SU-DHL-6 (cell line): ENCODE results near the gene FRAT2.

Experiments used
- H2AFZ ChIP-seq: fragments of 200-600 bp; sonication (generic); 2 replicates; pipeline ENCODE4 v1.6.1; 2014; ENCODE audit warnings: low read depth, mild to moderate bottlenecking, moderate library complexity, mixed read lengths, antibody characterized with exemption, low read length; ENCODE audit not compliant: severe bottlenecking
- H3F3A ChIP-seq: fragments of 200-600 bp; shearing (Covaris generic); 2 replicates; pipeline ENCODE4 v1.6.0; 2016; ENCODE audit warnings: antibody characterized with exemption, mild to moderate bottlenecking; ENCODE audit not compliant: insufficient read depth
- H3K27ac ChIP-seq: fragments of 200-600 bp; sonication (generic); 2 replicates; pipeline ENCODE4 v1.5.1; 2016; ENCODE audit warnings: low read depth, mild to moderate bottlenecking, low read length, moderate library complexity, mixed read lengths
- H3K27me3 ChIP-seq: fragments of 200-600 bp; sonication (generic), shearing (Covaris generic); 2 replicates; pipeline ENCODE4 v1.6.0; 2014; ENCODE audit warnings: mild to moderate bottlenecking, low read length
- H3K36me3 ChIP-seq: fragments of 200-600 bp; sonication (generic); 2 replicates; pipeline ENCODE4 v1.6.1; 2014; ENCODE audit warnings: mild to moderate bottlenecking, low read length, mixed read lengths
- H3K4me2 ChIP-seq: fragments of 300-600, 200-600 bp; shearing (Covaris generic), sonication (generic); 2 replicates; pipeline ENCODE4 v1.6.0; 2014; ENCODE audit warnings: low read length, low read depth, mild to moderate bottlenecking; ENCODE audit not compliant: poor library complexity, severe bottlenecking
- H3K4me3 ChIP-seq: fragments of 200-600 bp; sonication (generic); 2 replicates; pipeline ENCODE4 v1.5.1; 2014; ENCODE audit warnings: antibody characterized with exemption, low read length, mild to moderate bottlenecking, mixed read lengths; ENCODE audit not compliant: insufficient read depth, poor library complexity, severe bottlenecking
- H3K79me2 ChIP-seq: fragments of 200-600 bp; sonication (generic); 2 replicates; pipeline ENCODE4 v1.6.1; 2014; ENCODE audit warnings: mild to moderate bottlenecking, low read length, moderate library complexity; ENCODE audit not compliant: insufficient read depth
- H3K9ac ChIP-seq: fragments of 200-600 bp; sonication (generic); 2 replicates; pipeline ENCODE4 v1.7.0; 2014; ENCODE audit warnings: mild to moderate bottlenecking, low read length
- H3K9me2 ChIP-seq: fragments of 200-600 bp; sonication (generic); replicated peaks from 2 replicates; pipeline ENCODE4 v1.6.1; 2014; ENCODE audit warnings: low read length; ENCODE audit not compliant: insufficient read depth
- H3K9me3 ChIP-seq: fragments of 200-600 bp; sonication (generic); 2 replicates; pipeline ENCODE4 v1.6.1; 2014; ENCODE audit warnings: low read length, mixed read lengths; ENCODE audit not compliant: insufficient read depth
- H4K20me1 ChIP-seq: fragments of 200-600 bp; sonication (generic); 2 replicates; pipeline ENCODE4 v1.6.1; 2014; ENCODE audit warnings: low read depth, mild to moderate bottlenecking, antibody characterized with exemption, low read length, moderate library complexity, mixed read lengths
- CTCF ChIP-seq: fragments of 200-600 bp; sonication (generic); IDR thresholded peaks from one replicate; pipeline ENCODE4 v1.5.1; 2017; ENCODE audit warnings: antibody characterized with exemption, mild to moderate bottlenecking, low read length, moderate library complexity; ENCODE audit not compliant: insufficient read depth, poor library complexity, severe bottlenecking
- EZH2phosphoT487 ChIP-seq: fragments of 200-600 bp; sonication (generic), shearing (Covaris generic); conservative IDR thresholded peaks from 2 replicates; pipeline ENCODE4 v1.6.1; 2018; ENCODE audit warnings: mild to moderate bottlenecking, antibody characterized with exemption, low read length, moderate library complexity, mixed read lengths

The FRAT2 gene

GRCh38 chr10:97334370-97335175 is at the start of gene FRAT2:
FRAT2 (minus strand) TSS chr10:97334729; CDS start chr10:97334572, 157 bp downstream.
- Histone ChIP-seq H2AFZ (peak within 1 kb of the TSS; percentile 100), H3K9me3 (no peaks in the 10 kb centered on the region), H3K4me2 (peak within 1 kb of the TSS; percentile 68), H3K4me3 (peak within 1 kb of the TSS; percentile 84), H3K27me3 (no peaks in the 10 kb centered on the region), H3K9ac (peak within 1 kb of the TSS; percentile 71), H3K9me2 (no peaks in the 10 kb centered on the region), H3K36me3 (no peaks in the 10 kb centered on the region), H3K27ac (peak within 1 kb of the TSS; percentile 71), H4K20me1 (no peaks in the 10 kb centered on the region), H3F3A (peaks cover 11% of the 10 kb centered on the region; the same call in 1 of the 2 replicates), H3K79me2 (no peaks in the 10 kb centered on the region)
- TF ChIP-seq EZH2phosphoT487 (no peak), CTCF (no peak)

- Histone ChIP-seq H3K27ac (no peak overlapping the region), H3K36me3 (no peaks in the 10 kb centered on the region), H3K9me3 (no peaks in the 10 kb centered on the region), H3K4me3 (no peak overlapping the region), H4K20me1 (no peaks in the 10 kb centered on the region), H3K9ac (no peak overlapping the region), H3K9me2 (no peaks in the 10 kb centered on the region), H2AFZ (no peak overlapping the region), H3K79me2 (no peaks in the 10 kb centered on the region), H3K27me3 (no peaks in the 10 kb centered on the region), H3K4me2 (no peak overlapping the region), H3F3A (no peaks in the 10 kb centered on the region)
- no peak for TF ChIP-seq EZH2phosphoT487
- TF ChIP-seq CTCF: no peak
These were observed 49.6 kb upstream of the FRAT2 start for GRCh38 chr10:97384156-97384555.

GRCh38 chr10:97383159-97383558 is 48.6 kb upstream of the FRAT2 start:
- Histone ChIP-seq H4K20me1 (no peaks in the 10 kb centered on the region), H3K9me3 (no peaks in the 10 kb centered on the region), H3K9ac (no peak overlapping the region), H3K27ac (no peak overlapping the region), H3K79me2 (no peaks in the 10 kb centered on the region), H3K4me3 (no peak overlapping the region), H3F3A (no peaks in the 10 kb centered on the region), H3K9me2 (no peaks in the 10 kb centered on the region), H3K27me3 (no peaks in the 10 kb centered on the region), H2AFZ (no peak overlapping the region), H3K4me2 (no peak overlapping the region), H3K36me3 (no peaks in the 10 kb centered on the region)
- no peak for TF ChIP-seq EZH2phosphoT487
- TF ChIP-seq CTCF: no peak
